ENCODE measurements around the gene NDUFAF2. TPM values are rescaled to one million over a fixed set of nuclear protein-coding genes. Genes with fewer than 3 reads are reported as not detected.

NDUFAF2 gene
- polyA plus RNA-seq, 1 of the 3 experiments (the other 2 are of a cell fraction), result 33.4 TPM

DNA sequence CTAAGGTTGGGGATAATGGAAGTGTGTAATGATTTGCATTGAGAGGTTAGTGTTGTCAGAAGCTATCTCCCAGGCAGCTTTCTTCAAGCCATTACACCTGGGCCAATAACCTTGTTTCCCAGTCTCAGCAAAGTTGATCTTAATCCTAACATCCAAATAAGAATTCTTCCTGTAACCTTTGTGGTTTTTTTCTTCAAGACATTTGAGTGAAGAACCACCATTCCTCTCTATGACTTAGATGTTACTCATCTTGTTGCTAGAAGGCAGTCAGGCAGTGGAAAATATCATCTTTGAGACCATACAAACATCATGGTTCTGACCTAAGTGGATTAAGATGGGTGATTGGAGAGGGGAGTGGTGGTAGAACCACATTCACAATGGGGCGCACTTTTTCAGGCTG is 103.5 kb downstream of the NDUFAF2 start (continued):
- TF ChIP-seq RAD21 (IDR thresholded peaks at IDR 0.05; ENCODE audit: low read length), result no peak
- TF ChIP-seq MXI1 (IDR thresholded peaks at IDR 0.05; ENCODE audit: low read depth, low read length), result no peak
- TF ChIP-seq USF1 (IDR thresholded peaks at IDR 0.05; ENCODE audit: borderline replicate concordance, low read depth), result no peak
- peak; percentile 35; the same call in 1 of the 2 replicates for TF ChIP-seq NFIC (IDR thresholded peaks at IDR 0.05; ENCODE audit: borderline replicate concordance)
- peak; percentile 72 for TF ChIP-seq PBX3 (IDR thresholded peaks at IDR 0.05)
- TF ChIP-seq, protein P1, sequence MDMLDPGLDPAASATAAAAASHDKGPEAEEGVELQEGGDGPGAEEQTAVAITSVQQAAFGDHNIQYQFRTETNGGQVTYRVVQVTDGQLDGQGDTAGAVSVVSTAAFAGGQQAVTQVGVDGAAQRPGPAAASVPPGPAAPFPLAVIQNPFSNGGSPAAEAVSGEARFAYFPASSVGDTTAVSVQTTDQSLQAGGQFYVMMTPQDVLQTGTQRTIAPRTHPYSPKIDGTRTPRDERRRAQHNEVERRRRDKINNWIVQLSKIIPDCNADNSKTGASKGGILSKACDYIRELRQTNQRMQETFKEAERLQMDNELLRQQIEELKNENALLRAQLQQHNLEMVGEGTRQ (IDR thresholded peaks at IDR 0.05; ENCODE audit: borderline replicate concordance, low read depth, low read length), result no peak
- TF ChIP-seq SIN3A (IDR thresholded peaks at IDR 0.05; ENCODE audit: borderline replicate concordance, low read depth, low read length), result no peak
- no peak for TF ChIP-seq CHD2 (IDR thresholded peaks at IDR 0.05; ENCODE audit: low read length, partially characterized antibody)
- TF ChIP-seq FOSL2 (IDR thresholded peaks at IDR 0.05; ENCODE audit: borderline replicate concordance, low read depth), result peak; percentile 90
- TF ChIP-seq RCOR1 (IDR thresholded peaks at IDR 0.05; ENCODE audit: low read length), result no peak
- TF ChIP-seq REST (IDR thresholded peaks at IDR 0.05; ENCODE audit: low read depth, low read length), result no peak
- no peak for TF ChIP-seq RFX5 (IDR thresholded peaks at IDR 0.05; ENCODE audit: low read length)
- 0 out of 2 replicates have a peak, but pooled peaks have one; percentile 28 for TF ChIP-seq TEAD4 (IDR thresholded peaks at IDR 0.05; ENCODE audit: borderline replicate concordance, insufficient read depth)
- TF ChIP-seq TAF1 (IDR thresholded peaks at IDR 0.05; ENCODE audit: borderline replicate concordance, low read depth, low read length), result no peak

DNA sequence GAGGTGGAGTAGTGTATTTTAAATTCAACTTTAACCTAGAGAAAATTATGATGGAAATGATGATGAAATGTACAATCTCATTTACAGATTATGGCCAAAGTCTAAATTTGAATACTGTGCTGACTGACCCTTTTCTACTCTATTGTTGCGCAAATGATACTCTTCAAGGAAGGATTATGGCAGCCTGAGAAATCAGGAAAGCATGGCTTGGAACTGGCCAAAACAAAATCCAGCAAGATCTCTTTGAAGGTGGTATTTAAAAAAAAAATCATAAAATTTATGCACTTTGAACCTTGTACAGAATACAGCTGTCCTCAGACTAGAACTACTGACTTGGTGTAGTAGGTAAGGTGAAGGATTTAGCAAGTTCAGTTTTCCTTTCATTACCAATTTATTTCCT is 105.3 kb downstream of the NDUFAF2 start:
- peaks cover 0 to 22% of the 10 kb centered on the region in 2 experiments; a peak in 2 of 4 replicates for H3K4me1 ChIP-seq (ENCODE audit: control insufficient read depth in 1 of 2, insufficient read depth in 2 of 2, low read depth in 1 of 2, low read length in 1 of 2)
- H4K20me1 ChIP-seq (ENCODE audit: insufficient read depth), result no peaks in the 10 kb centered on the region
- H3K27ac ChIP-seq (ENCODE audit: low read depth in 2 of 2, low read length in 1 of 2), result peak overlapping the region in 1 of 2 experiments; percentile 63; a peak in 1 of 4 replicates
- no peaks in the 10 kb centered on the region for H3K36me3 ChIP-seq (replicated peaks in 1 of 2; ENCODE audit: control insufficient read depth in 1 of 2, insufficient read depth in 2 of 2, low read length in 1 of 2)
- DNase-seq, result no peak
- H3K4me2 ChIP-seq, result no peak overlapping the region
- no peaks in the 10 kb centered on the region for H3K27me3 ChIP-seq (ENCODE audit: insufficient read depth)
- CTCF ChIA-PET, result no interaction called here
- H3K9me3 ChIP-seq, result no peaks in the 10 kb centered on the region
- H3K9ac ChIP-seq, result no peak overlapping the region
- peaks cover 3% of the 10 kb centered on the region for H3K79me2 ChIP-seq (ENCODE audit: insufficient read depth)
- H3K9me2 ChIP-seq, result no peaks in the 10 kb centered on the region
- 95% methylated on average over 1 of the region's 1 CpG for WGBS (ENCODE audit: low lambda C conversion rate)
- TF ChIP-seq CHD2 (IDR thresholded peaks at IDR 0.05; ENCODE audit: low read length, partially characterized antibody), result no peak
- TF ChIP-seq USF1 (IDR thresholded peaks at IDR 0.05; ENCODE audit: borderline replicate concordance, low read depth), result no peak
- no peak overlapping the region for H2AFZ ChIP-seq (ENCODE audit: low read depth)
- H3K4me3 ChIP-seq (ENCODE audit: low read depth in 2 of 2, low read length in 1 of 2), result no peak overlapping the region
- POLR2A ChIA-PET, result no interaction called here
- H3F3A ChIP-seq (replicated peaks; ENCODE audit: insufficient read depth), result peaks cover 9% of the 10 kb centered on the region

All from SK-N-SH (cell line).